CD4-positive, alpha-beta T cell treated with Interleukin-4 for 4 hours (primary cell): Measurements from ENCODE around the gene ZNF761.
A peak's percentile ranks its signal among the peaks of the same experiment; 100 is the strongest.
"Not testable (repeated sequence)": the region's sequence is repeated elsewhere in the genome, so short reads cannot be mapped to it uniquely, and the experiment has no call there.

Experiments
- DNase-seq: peaks from one replicate; pipeline ENCODE4 v3.0.0-alpha.2; 2020

The ZNF761 gene

GRCh38 chr19:53461866-53462265 is 30.1 kb downstream of the ZNF761 start:
- DNase-seq: no peak

- no peak for DNase-seq
Measured at GRCh38 chr19:53462861-53463260, 31.1 kb downstream of the ZNF761 start.

DNA sequence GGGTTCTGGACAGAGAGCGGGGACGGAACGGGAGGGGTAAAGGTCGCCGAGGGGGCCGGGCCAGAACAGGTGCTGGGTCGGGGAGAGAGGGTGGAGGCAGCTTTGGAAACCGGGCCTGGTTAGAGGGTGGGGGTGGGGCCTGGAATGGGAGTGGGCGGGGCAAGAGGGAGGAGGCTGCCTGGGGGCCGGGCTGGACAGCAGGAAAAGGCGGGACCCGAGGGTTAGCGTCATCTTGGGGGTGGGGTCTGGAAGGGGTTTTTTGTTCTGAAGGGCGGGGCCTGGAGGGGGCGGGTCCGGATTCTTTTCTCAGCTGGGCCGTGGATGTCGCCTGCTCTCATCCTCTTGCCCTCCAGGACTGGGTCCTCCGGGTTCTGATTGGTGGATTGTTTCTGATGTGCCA is 31.5 kb downstream of the ZNF761 start:
- DNase-seq: no peak

DNA sequence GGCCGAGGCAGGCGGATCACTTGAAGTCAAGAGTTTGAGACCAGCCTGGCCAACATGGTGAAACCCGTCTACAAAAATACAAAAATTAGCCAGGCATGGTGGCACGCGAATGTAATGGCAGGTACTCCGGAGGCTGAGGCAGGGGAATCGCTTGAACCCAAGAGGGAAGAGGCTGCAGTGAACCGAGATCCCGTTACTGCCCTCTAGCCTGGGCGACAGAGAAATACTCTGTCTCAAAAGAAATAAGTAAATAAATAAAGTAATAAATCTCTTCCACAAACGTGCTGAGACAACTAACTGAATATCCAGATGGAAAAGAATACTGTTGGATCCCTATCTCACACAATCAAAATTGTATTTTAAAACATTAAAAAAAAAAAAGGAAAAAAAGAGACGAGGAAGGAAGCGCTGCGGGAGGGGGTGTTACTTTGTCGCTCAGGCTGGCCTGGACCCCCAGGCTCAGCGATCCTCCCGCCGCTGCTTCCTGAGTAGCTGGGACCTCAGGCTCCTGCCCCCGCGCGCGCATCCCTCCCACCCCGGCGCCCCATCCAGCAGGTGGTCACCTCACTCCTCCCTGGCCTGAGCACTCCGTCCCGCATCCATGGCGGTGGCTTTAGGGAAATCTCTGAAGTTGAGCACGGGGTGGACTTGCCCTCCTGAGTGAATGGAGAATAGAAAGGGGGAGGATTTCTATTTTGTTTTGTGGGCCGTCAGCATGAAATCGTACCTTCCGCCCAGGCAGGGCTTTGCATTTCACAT is 35.1 kb downstream of the ZNF761 start:
- no peak for DNase-seq

GRCh38 chr19:53467485-53468262 is 35.9 kb downstream of the ZNF761 start, which contains the start of gene ZNF813:
Gene ZNF813 (plus strand): TSS chr19:53467733. CDS start chr19:53483823, 16,090 bp downstream.
- peak; percentile 92 for DNase-seq

- not testable (repeated sequence) for DNase-seq
Measured at GRCh38 chr19:53468628-53469027, 36.8 kb downstream of the ZNF761 start.

DNA sequence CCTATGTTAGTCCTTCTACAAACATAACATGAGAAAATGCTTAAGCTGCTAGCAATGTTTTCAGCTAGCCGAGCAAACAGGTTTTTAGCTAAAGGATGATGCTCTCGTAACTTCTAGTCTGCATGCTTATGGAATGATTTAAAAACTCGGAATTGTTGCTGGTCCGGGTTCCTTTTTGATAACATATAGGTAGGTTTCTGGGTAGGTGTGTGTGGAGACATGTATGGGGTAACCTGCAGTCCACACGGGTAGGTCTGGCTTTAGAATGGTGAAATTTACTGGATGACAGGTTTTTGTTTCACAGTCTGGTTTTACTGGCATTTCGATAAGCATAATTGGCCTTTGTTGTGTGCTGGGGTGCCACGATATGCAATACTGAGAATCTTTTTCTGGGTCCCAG is 40.1 kb downstream of the ZNF761 start:
- no peak for DNase-seq

GRCh38 chr19:53474832-53475231 is 43.0 kb downstream of the ZNF761 start:
- DNase-seq: not testable (repeated sequence)

DNA sequence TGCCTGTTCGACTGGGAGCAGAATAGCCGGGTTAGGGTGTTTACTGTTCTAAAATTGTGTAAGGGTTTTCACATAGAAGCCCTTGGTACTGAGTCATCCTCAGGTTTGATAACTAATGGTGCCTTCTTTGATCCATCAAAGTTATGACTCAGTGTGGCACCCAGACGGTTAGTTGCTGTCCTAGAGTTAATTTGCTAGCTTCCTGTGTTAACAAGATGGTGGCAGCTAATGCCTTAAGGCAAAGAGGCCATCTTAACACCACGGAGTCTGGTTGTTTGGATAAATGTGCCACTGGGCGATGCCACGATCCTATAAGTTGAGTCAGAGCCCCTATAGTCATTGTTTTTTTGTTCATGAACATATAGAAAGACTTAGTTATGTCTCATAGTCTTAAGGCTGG is 43.7 kb downstream of the ZNF761 start:
- DNase-seq: not testable (repeated sequence)

- not testable (repeated sequence) for DNase-seq
Measured at GRCh38 chr19:53483751-53484150, 52.0 kb downstream of the ZNF761 start.

- DNase-seq: no peak
Measured at GRCh38 chr19:53485046-53486004, 53.5 kb downstream of the ZNF761 start.

- DNase-seq: no peak
Measured at GRCh38 chr19:53492153-53492552, 60.4 kb downstream of the ZNF761 start.

DNA sequence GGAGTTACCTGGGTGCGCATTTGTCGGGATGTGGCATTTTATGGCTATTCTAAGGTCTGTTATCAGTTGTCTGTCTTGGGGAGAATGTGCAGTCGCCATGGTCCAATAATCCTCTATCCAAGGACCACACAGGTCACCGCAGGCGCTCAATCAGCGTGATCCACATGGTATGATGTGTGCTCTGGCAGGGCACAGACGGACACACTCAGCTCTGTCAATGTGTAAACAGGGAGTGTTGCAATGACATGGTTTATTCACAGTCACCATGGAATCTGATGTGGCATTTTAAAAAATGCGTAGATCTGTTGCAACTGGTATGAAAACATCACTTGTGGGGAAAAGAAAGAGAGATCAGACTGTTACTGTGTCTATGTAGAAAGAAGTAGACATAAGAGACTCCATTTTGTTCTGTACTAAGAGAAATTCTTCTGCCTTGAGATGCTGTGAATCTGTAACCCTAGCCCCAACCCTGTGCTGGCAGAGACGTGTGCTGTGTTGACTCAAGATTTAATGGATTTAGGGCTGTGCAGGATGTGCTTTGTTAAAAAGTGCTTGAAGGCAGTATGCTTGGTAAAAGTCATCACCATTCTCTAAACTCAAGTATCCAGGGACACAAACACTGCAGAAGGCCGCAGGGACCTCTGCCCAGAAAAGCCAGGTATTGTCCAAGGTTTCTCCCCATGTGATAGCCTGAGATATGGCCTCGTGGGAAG is 65.7 kb downstream of the ZNF761 start:
- not testable (repeated sequence) for DNase-seq

GRCh38 chr19:53498024-53498395 is 66.2 kb downstream of the ZNF761 start:
- not testable (repeated sequence) for DNase-seq

GRCh38 chr19:53503151-53503550 is 71.4 kb downstream of the ZNF761 start:
- not testable (repeated sequence) for DNase-seq

GRCh38 chr19:53503671-53504364 is 72.0 kb downstream of the ZNF761 start:
- DNase-seq: not testable (repeated sequence)

GRCh38 chr19:53504365-53504703 is 72.5 kb downstream of the ZNF761 start:
- not testable (repeated sequence) for DNase-seq

- no peak for DNase-seq
Measured at GRCh38 chr19:53504885-53505284, 73.1 kb downstream of the ZNF761 start.

DNA sequence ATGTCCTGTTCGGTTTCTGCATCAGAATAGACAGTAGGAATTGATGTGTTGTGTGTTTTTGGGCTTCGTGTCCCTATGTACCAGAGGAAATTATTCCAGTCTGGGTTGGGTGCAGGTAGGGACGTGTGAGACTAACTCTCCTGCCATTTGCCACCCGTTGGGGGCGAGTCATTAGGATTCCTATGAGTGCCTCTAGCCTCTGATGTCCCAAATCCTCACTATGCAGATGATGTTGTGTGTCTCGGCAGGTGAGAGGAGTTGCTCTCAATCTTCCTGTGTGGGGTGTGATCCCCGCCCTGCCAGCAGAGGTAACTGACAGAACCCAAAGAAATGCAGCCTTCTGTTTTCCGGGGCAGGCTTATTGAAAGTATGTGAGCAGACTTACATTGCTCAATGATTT is 74.9 kb downstream of the ZNF761 start:
- no peak for DNase-seq
